ENCODE results near the gene NRXN3. TPM values are rescaled to one million over a fixed set of nuclear protein-coding genes. Genes with fewer than 3 reads are reported as not detected.

The NRXN3 gene
- total RNA-seq, 1 donor from 2014 or later, result 5.9 TPM

- Histone ChIP-seq H3K27ac (no peak overlapping the region), H4K20me1 (ENCODE audit: low read depth) (no peaks in the 10 kb centered on the region), H3K4me1 (peaks cover 13% of the 10 kb centered on the region), H3K4me3 (no peak overlapping the region), H3K79me2 (ENCODE audit: low read depth) (no peaks in the 10 kb centered on the region), H2AFZ (replicated peaks) (peak overlapping the region; percentile 7), H3K27me3 (no peaks in the 10 kb centered on the region), H3K36me3 (no peaks in the 10 kb centered on the region), H3K9ac (no peak overlapping the region), H3K4me2 (no peak overlapping the region), H3K9me3 (ENCODE audit: low read depth) (no peaks in the 10 kb centered on the region), H3F3A (ENCODE audit: low read depth) (no peaks in the 10 kb centered on the region)
- no peaks in the 10 kb centered on the region for H3K4me1 Mint-ChIP-seq
- no peak for TF ChIP-seq EZH2phosphoT487 (IDR thresholded peaks at IDR 0.05)
- TF ChIP-seq, protein P1, sequence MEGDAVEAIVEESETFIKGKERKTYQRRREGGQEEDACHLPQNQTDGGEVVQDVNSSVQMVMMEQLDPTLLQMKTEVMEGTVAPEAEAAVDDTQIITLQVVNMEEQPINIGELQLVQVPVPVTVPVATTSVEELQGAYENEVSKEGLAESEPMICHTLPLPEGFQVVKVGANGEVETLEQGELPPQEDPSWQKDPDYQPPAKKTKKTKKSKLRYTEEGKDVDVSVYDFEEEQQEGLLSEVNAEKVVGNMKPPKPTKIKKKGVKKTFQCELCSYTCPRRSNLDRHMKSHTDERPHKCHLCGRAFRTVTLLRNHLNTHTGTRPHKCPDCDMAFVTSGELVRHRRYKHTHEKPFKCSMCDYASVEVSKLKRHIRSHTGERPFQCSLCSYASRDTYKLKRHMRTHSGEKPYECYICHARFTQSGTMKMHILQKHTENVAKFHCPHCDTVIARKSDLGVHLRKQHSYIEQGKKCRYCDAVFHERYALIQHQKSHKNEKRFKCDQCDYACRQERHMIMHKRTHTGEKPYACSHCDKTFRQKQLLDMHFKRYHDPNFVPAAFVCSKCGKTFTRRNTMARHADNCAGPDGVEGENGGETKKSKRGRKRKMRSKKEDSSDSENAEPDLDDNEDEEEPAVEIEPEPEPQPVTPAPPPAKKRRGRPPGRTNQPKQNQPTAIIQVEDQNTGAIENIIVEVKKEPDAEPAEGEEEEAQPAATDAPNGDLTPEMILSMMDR (IDR thresholded peaks at IDR 0.05), result no peak
- TF ChIP-seq EZH2 (IDR thresholded peaks at IDR 0.05), result no peak
- no peaks in the 10 kb centered on the region for H3K36me3 Mint-ChIP-seq
- H3K4me3 Mint-ChIP-seq, result no peak overlapping the region
- H3K27ac Mint-ChIP-seq, result no peak overlapping the region
- H3K27me3 Mint-ChIP-seq (ENCODE audit: insufficient read depth, low read depth), result no peaks in the 10 kb centered on the region
- H3K9me3 Mint-ChIP-seq, result no peaks in the 10 kb centered on the region
- no peak for DNase-seq (ENCODE audit: low spot score)
Measured at GRCh38 chr14:79502136-79502750, 1332.1 kb downstream of the NRXN3 start.

DNA sequence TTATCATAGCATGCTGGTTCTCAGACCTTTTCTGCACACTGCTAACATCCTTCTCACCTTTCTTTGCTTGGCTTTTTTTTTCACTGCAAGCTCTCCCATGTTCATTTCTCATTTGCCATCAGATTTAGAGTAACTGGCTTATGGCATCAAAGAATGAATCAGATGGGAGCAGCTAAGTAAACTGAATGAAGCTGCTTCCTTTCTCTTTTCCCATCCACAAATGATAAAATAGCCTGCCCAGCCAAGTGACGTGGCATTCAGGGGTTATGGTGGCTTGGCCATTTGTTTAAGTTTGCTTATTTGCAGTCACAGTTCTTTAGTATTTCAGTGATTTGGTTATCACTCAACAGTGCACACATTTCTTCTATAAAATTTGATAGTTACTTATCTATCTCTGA, 1332.6 kb downstream of the NRXN3 start:
- Mint-ChIP-seq H3K36me3 (no peaks in the 10 kb centered on the region), H3K27me3 (ENCODE audit: insufficient read depth, low read depth) (no peaks in the 10 kb centered on the region)

DNA sequence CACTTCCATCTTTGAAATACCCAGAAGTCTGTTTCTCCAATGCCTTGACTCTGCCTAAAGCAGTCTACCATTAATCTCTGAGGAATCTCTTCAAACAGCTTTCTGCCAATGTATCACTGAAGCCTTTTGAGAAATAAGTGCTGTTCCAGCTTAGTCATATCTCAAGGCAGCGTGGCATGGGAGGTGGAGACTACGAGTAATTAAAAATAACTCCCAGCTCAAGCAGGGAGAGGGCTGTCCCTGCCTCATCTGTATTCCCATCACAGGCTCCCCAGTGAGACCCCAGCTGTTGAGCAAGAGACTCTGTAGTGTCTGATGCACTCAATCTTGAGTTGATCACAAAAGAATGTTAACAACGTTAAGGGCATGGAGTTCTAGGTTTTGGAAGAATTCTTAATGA, 1340.5 kb downstream of the NRXN3 start:
- Histone ChIP-seq H3K9me3 (ENCODE audit: low read depth) (no peaks in the 10 kb centered on the region), H3F3A (ENCODE audit: low read depth) (peaks cover 5% of the 10 kb centered on the region), H3K9ac (no peak overlapping the region), H3K4me1 (peaks cover 30% of the 10 kb centered on the region), H2AFZ (replicated peaks) (no peak overlapping the region), H3K4me2 (no peak overlapping the region), H3K36me3 (no peaks in the 10 kb centered on the region), H3K4me3 (no peak overlapping the region), H4K20me1 (ENCODE audit: low read depth) (no peaks in the 10 kb centered on the region), H3K27ac (no peak overlapping the region), H3K79me2 (ENCODE audit: low read depth) (no peaks in the 10 kb centered on the region), H3K27me3 (no peaks in the 10 kb centered on the region)
- H3K36me3 Mint-ChIP-seq, result no peaks in the 10 kb centered on the region
- H3K27ac Mint-ChIP-seq, result no peak overlapping the region
- H3K9me3 Mint-ChIP-seq, result no peaks in the 10 kb centered on the region
- no peak for DNase-seq (ENCODE audit: low spot score)
- H3K4me1 Mint-ChIP-seq, result peaks cover 17% of the 10 kb centered on the region
- TF ChIP-seq, protein P1 (IDR thresholded peaks at IDR 0.05), result no peak
- no peak for TF ChIP-seq EZH2 (IDR thresholded peaks at IDR 0.05)
- no peak for TF ChIP-seq EZH2phosphoT487 (IDR thresholded peaks at IDR 0.05)
- no peak overlapping the region for H3K4me3 Mint-ChIP-seq
- H3K27me3 Mint-ChIP-seq (ENCODE audit: insufficient read depth, low read depth), result peaks cover 5% of the 10 kb centered on the region

More for the DNA sequence above, 1332.6 kb downstream of the NRXN3 start:
- peak overlapping the region; percentile 7 for H2AFZ ChIP-seq (replicated peaks)
- no peaks in the 10 kb centered on the region for H3F3A ChIP-seq (ENCODE audit: low read depth)
- no peaks in the 10 kb centered on the region for H3K9me3 ChIP-seq (ENCODE audit: low read depth)
- Mint-ChIP-seq H3K4me1 (no peaks in the 10 kb centered on the region), H3K27ac (no peak overlapping the region), H3K9me3 (no peaks in the 10 kb centered on the region), H3K4me3 (no peak overlapping the region)
- no peak overlapping the region for H3K4me3 ChIP-seq
- H3K27me3 ChIP-seq, result no peaks in the 10 kb centered on the region
- H3K36me3 ChIP-seq, result no peaks in the 10 kb centered on the region
- peaks cover 13% of the 10 kb centered on the region for H3K4me1 ChIP-seq
- DNase-seq (ENCODE audit: low spot score), result no peak
- H3K4me2 ChIP-seq, result no peak overlapping the region
- no peak overlapping the region for H3K27ac ChIP-seq
- H3K79me2 ChIP-seq (ENCODE audit: low read depth), result no peaks in the 10 kb centered on the region
- H4K20me1 ChIP-seq (ENCODE audit: low read depth), result no peaks in the 10 kb centered on the region
- H3K9ac ChIP-seq, result no peak overlapping the region
- no peak for TF ChIP-seq EZH2phosphoT487 (IDR thresholded peaks at IDR 0.05)
- TF ChIP-seq, protein P1 (IDR thresholded peaks at IDR 0.05), result no peak
- TF ChIP-seq EZH2 (IDR thresholded peaks at IDR 0.05), result no peak
